CD14-positive monocyte (primary cell): Measurements from ENCODE around the gene GPR143. TPM values are rescaled to one million over a fixed set of nuclear protein-coding genes. Genes with fewer than 3 reads are reported as not detected.

Source experiments
- DNase-seq, 3 donors: peaks; one replicate each; pipeline ENCODE4 v3.0.0-alpha.2; 2011 to 2022
- H2AFZ ChIP-seq: 2 replicates; pipeline ENCODE4 v1.6.0; 2012; ENCODE audit warnings: mild to moderate bottlenecking, low read depth, low read length, inconsistent platforms; ENCODE audit not compliant: insufficient read depth, poor library complexity, severe bottlenecking
- H3K27ac ChIP-seq, 2 donors: 1 replicate in 1 of 2; 2 replicates in 1 of 2; pipeline ENCODE4 v1.5.1; 2012 to 2013; ENCODE audit warnings: low read length in 2 of 2, control low read depth in 1 of 2, inconsistent platforms in 1 of 2, low read depth in 1 of 2, mild to moderate bottlenecking in 1 of 2
- H3K27me3 ChIP-seq, 2 donors: one replicate each; pipeline versions ENCODE4 v1.6.0 to v1.6.1; 2011 to 2013; ENCODE audit warnings: low read length in 2 of 2; ENCODE audit not compliant: control insufficient read depth in 2 of 2, insufficient read depth in 2 of 2
- H3K36me3 ChIP-seq, 2 donors: replicated peaks in 1 of 2; 1 replicate in 1 of 2; 2 replicates in 1 of 2; pipeline versions ENCODE4 v1.5.1 to v1.6.1; 2012 to 2013; ENCODE audit warnings: low read length in 2 of 2, control low read depth in 1 of 2, inconsistent platforms in 1 of 2, mild to moderate bottlenecking in 1 of 2; ENCODE audit not compliant: insufficient read depth in 2 of 2, control insufficient read depth in 1 of 2
- H3K4me1 ChIP-seq, 2 donors: 1 replicate in 1 of 2; 2 replicates in 1 of 2; pipeline versions ENCODE4 v1.5.1 to v1.6.1; 2012 to 2013; ENCODE audit warnings: low read length in 2 of 2, control low read depth in 1 of 2, inconsistent platforms in 1 of 2, mild to moderate bottlenecking in 1 of 2, moderate library complexity in 1 of 2; ENCODE audit not compliant: insufficient read depth in 2 of 2, control insufficient read depth in 1 of 2
- H3K4me2 ChIP-seq: replicated peaks from 2 replicates; pipeline ENCODE3; 2012; ENCODE audit warnings: low read length, moderate library complexity, mild to moderate bottlenecking; ENCODE audit not compliant: poor library complexity, severe bottlenecking; ENCODE audit errors: extremely low read depth
- H3K4me3 ChIP-seq, 3 experiments: fragments of 200-600 bp in 1 of 3; sonication (generic) in 1 of 3; replicated peaks in 1 of 3; 1 replicate in 2 of 3; 2 replicates in 1 of 3; pipeline ENCODE4 v1.5.1; 2011 to 2013; ENCODE audit warnings: low read length in 3 of 3, mild to moderate bottlenecking in 3 of 3, control low read depth in 2 of 3, low read depth in 2 of 3, inconsistent platforms in 1 of 3, moderate library complexity in 1 of 3
- H3K79me2 ChIP-seq: 2 replicates; pipeline ENCODE4 v1.6.0; 2012; ENCODE audit warnings: mild to moderate bottlenecking, control low read depth, inconsistent platforms, low read length, moderate library complexity; ENCODE audit not compliant: insufficient read depth
- H3K9ac ChIP-seq: 2 replicates; pipeline ENCODE4 v1.6.0; 2017; ENCODE audit warnings: low read length, mild to moderate bottlenecking; ENCODE audit not compliant: insufficient read depth, poor library complexity, severe bottlenecking
- H3K9me3 ChIP-seq, 2 donors: replicated peaks in 1 of 2; 1 replicate in 1 of 2; 2 replicates in 1 of 2; pipeline versions ENCODE4 v1.5.1 to v1.6.1; 2012 to 2013; ENCODE audit warnings: low read length in 2 of 2, control low read depth in 1 of 2; ENCODE audit not compliant: control insufficient read depth in 1 of 2, insufficient read depth in 1 of 2
- H4K20me1 ChIP-seq: 2 replicates; pipeline ENCODE4 v1.6.0; 2012; ENCODE audit warnings: mild to moderate bottlenecking, low read length, control low read depth, moderate library complexity; ENCODE audit not compliant: insufficient read depth
- H3K27ac Mint-ChIP-seq, 7 donors: one replicate each; pipeline ENCODE4 v1.8.0; 2020; ENCODE audit warnings: mild to moderate bottlenecking in 7 of 7, mixed read lengths in 7 of 7, moderate library complexity in 6 of 7, inconsistent platforms in 2 of 7
- H3K27me3 Mint-ChIP-seq, 3 donors: one replicate each; pipeline ENCODE4 v1.8.0; 2021 to 2022; ENCODE audit warnings: low read depth in 3 of 3, mild to moderate bottlenecking in 3 of 3, mixed read lengths in 3 of 3, moderate library complexity in 3 of 3, inconsistent platforms in 1 of 3
- H3K36me3 Mint-ChIP-seq, 2 donors: one replicate each; pipeline ENCODE4 v1.8.0; 2020; ENCODE audit warnings: mixed read lengths in 2 of 2, inconsistent platforms in 1 of 2, mild to moderate bottlenecking in 1 of 2
- H3K4me1 Mint-ChIP-seq: one replicate; pipeline ENCODE4 v1.8.0; 2020; ENCODE audit warnings: mild to moderate bottlenecking, mixed read lengths
- H3K4me3 Mint-ChIP-seq, 2 donors: one replicate each; pipeline ENCODE4 v1.8.0; 2020; ENCODE audit warnings: mild to moderate bottlenecking in 2 of 2, mixed read lengths in 2 of 2, moderate library complexity in 1 of 2
- H3K9me3 Mint-ChIP-seq, 7 donors: one replicate each; pipeline ENCODE4 v1.8.0; 2020 to 2022; ENCODE audit warnings: mixed read lengths in 7 of 7, mild to moderate bottlenecking in 6 of 7, moderate library complexity in 6 of 7, inconsistent platforms in 2 of 7
- WGBS: methylation state at CpG from one replicate; pipeline ENCODE4 v1.1.5; 2013; ENCODE audit warnings: missing lambda C conversion rate; ENCODE audit not compliant: insufficient coverage; 5-methylcytosine and 5-hydroxymethylcytosine counted together
- intact Hi-C, 2 donors: fragments of 100-400 bp; cut with micrococcal nuclease; formaldehyde crosslinking; loops; one replicate each; pipeline versions ENCODE4 v1.15.0 to v1.15.1; 2023
- polyA plus RNA-seq, 3 donors: library from polyadenylated mRNA; depleted of rRNA in 1 of 3; unstranded in 2 of 3; stranded (reverse) in 1 of 3; fragments of 300-500 nt in 2 of 3; fragments of >200 nt in 1 of 3; fragmentation: Illumina TruSeq in 2 of 3; gene quantifications; 1 replicate in 2 of 3; 2 replicates in 1 of 3; pipeline ENCODE4 v1.2.3, GENCODE V29; 2012 to 2021
- TF ChIP-seq, protein P1 (sequence below): fragments of 200-600 bp; IDR thresholded peaks from one replicate; pipeline ENCODE4 v1.8.0; 2022; ENCODE audit warnings: antibody characterized with exemption, mild to moderate bottlenecking

GPR143 gene
- polyA plus RNA-seq, 3 donors: not detected

- no peak overlapping the region for H3K27ac Mint-ChIP-seq
- Histone ChIP-seq H3K9me3 (no peaks in the 10 kb centered on the region), H3K27ac (no peak overlapping the region), H3K9ac (no peak overlapping the region), H3K27me3 (no peaks in the 10 kb centered on the region), H3K36me3 (peaks cover 67 to 99% of the 10 kb centered on the region in 2 donors), H3K4me3 (no peak overlapping the region), H2AFZ (no peak overlapping the region), H3K79me2 (no peaks in the 10 kb centered on the region), H4K20me1 (peaks cover 4% of the 10 kb centered on the region), H3K4me1 (no peaks in the 10 kb centered on the region), H3K4me2 (no peak overlapping the region)
- WGBS: 97% methylated on average over 10 of the region's 24 CpGs
- no peak overlapping the region for H3K4me3 Mint-ChIP-seq
- intact Hi-C loops: no loop called here
- TF ChIP-seq, protein P1, sequence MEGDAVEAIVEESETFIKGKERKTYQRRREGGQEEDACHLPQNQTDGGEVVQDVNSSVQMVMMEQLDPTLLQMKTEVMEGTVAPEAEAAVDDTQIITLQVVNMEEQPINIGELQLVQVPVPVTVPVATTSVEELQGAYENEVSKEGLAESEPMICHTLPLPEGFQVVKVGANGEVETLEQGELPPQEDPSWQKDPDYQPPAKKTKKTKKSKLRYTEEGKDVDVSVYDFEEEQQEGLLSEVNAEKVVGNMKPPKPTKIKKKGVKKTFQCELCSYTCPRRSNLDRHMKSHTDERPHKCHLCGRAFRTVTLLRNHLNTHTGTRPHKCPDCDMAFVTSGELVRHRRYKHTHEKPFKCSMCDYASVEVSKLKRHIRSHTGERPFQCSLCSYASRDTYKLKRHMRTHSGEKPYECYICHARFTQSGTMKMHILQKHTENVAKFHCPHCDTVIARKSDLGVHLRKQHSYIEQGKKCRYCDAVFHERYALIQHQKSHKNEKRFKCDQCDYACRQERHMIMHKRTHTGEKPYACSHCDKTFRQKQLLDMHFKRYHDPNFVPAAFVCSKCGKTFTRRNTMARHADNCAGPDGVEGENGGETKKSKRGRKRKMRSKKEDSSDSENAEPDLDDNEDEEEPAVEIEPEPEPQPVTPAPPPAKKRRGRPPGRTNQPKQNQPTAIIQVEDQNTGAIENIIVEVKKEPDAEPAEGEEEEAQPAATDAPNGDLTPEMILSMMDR: no peak
- H3K27me3 Mint-ChIP-seq: peaks cover 0 to 9% (median 0%) of the 10 kb centered on the region in 3 donors
- no peak for DNase-seq
- H3K36me3 Mint-ChIP-seq: peaks cover 72 to 86% of the 10 kb centered on the region in 2 donors
- no peaks in the 10 kb centered on the region for H3K9me3 Mint-ChIP-seq
- H3K4me1 Mint-ChIP-seq: no peaks in the 10 kb centered on the region
These were observed 76.8 kb downstream of the GPR143 start for GRCh38 chrX:9688833-9689232.

- Histone ChIP-seq H3K27ac (no peak overlapping the region), H3K36me3 (peaks cover 60 to 99% of the 10 kb centered on the region in 2 donors), H2AFZ (no peak overlapping the region), H3K9ac (no peak overlapping the region), H4K20me1 (peaks cover 10% of the 10 kb centered on the region), H3K9me3 (no peaks in the 10 kb centered on the region), H3K27me3 (no peaks in the 10 kb centered on the region), H3K79me2 (no peaks in the 10 kb centered on the region), H3K4me2 (no peak overlapping the region), H3K4me1 (no peaks in the 10 kb centered on the region), H3K4me3 (no peak overlapping the region)
- intact Hi-C loops: no loop called here
- no peak overlapping the region for H3K27ac Mint-ChIP-seq
- no peaks in the 10 kb centered on the region for H3K4me1 Mint-ChIP-seq
- peaks cover 69 to 84% of the 10 kb centered on the region in 2 donors for H3K36me3 Mint-ChIP-seq
- no peak overlapping the region for H3K4me3 Mint-ChIP-seq
- DNase-seq: no peak
- TF ChIP-seq, protein P1: no peak
- WGBS: 95% methylated on average over 26 of the region's 27 CpGs
- H3K27me3 Mint-ChIP-seq: peaks cover 0 to 9% (median 0%) of the 10 kb centered on the region in 3 donors
- H3K9me3 Mint-ChIP-seq: no peaks in the 10 kb centered on the region
These were observed 77.7 kb downstream of the GPR143 start for GRCh38 chrX:9687899-9688298.
